HG03139 (cell line): ENCODE results near the gene TNNC1.

Experiments used
- ATAC-seq: cut with Tn5 transposase; IDR thresholded peaks from one replicate; pipeline ENCODE4 v1.9.1; 2021; ENCODE audit not compliant: unreplicated experiment

TNNC1 gene

DNA sequence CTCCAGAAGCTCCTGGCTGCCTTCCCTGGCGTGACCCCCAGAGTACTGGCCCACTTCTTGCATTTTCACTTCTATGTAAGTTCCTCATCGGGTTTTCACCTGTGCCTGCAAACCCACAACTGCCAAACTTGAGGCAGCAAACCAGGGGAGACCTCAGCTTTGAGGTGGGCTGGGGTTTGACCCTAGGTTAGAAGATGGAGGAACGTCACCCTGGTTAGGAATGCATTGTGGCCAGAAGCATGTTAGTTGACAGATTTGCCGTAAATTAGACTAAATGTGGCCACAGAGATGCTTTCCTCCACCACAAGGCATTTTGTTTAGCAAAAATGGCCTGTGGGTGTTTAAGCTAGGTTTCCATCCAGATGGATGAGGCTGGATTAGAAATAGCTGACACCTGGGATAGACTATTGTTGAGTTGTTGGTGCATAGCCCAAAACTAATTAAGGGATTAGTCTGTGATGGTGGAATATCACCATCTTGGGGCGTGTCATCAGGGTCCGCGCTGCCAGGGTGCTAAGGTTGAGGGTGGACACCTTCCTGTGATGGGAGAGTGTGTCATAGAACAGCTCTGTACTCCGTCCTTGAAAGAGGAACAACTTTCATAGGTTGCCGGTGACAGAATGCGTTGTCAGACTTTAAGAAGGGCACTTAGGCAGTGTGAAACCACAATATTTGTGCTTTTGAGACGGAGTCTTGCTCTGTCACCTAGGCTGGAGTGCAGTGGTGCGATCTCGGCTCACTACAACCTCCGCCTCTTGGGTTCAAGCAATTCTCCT, 5.1 kb upstream of the TNNC1 start:
- no peak for ATAC-seq

GRCh38 chr3:52458031-52458760, 4.4 kb upstream of the TNNC1 start:
- no peak for ATAC-seq

GRCh38 chr3:52456800-52457183, 3.0 kb upstream of the TNNC1 start:
- no peak for ATAC-seq

GRCh38 chr3:52456169-52456799, 2.4 kb upstream of the TNNC1 start:
- ATAC-seq: no peak

GRCh38 chr3:52455283-52456168, 1.7 kb upstream of the TNNC1 start, which contains the start of gene NISCH:
Gene NISCH (plus strand): TSS chr3:52455604. CDS start chr3:52455642, 38 bp downstream.
- peak; percentile 72 for ATAC-seq

- ATAC-seq: no peak
Measured at GRCh38 chr3:52454938-52455282, 1.1 kb upstream of the TNNC1 start.

DNA sequence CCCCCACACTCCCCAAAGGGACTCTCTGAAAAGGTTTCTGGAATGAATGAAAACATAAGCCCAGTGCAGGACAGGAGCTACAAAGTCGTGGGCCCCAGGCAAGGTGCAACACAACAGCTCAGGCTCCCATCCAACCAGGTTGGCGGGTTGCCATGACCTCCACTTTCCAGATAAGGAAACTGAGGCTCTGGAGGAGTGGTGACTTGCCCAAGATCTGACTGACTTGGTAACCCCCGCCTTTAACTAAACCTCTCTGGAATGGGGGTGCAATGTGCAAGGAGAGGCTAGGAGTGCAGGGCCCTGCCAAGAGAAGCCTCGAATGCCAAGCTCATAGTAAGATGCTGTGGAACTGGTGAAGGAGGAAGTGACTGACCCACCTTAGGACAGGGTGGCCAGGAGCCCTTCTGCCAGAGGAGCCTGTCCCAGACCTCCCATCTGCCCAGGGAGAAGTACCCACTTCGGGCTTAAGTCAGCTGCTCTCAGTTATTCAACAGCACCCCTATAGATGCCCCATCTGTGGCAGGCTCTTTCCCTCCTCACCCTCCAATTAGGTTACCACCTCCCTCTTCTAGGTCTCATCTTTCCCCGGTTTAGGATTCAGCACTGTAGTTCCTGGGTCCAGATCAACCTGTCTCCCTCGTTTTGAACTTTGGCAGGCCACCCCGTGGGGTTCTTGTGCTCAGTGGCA, 553 bp upstream of the TNNC1 start:
- ATAC-seq: no peak

DNA sequence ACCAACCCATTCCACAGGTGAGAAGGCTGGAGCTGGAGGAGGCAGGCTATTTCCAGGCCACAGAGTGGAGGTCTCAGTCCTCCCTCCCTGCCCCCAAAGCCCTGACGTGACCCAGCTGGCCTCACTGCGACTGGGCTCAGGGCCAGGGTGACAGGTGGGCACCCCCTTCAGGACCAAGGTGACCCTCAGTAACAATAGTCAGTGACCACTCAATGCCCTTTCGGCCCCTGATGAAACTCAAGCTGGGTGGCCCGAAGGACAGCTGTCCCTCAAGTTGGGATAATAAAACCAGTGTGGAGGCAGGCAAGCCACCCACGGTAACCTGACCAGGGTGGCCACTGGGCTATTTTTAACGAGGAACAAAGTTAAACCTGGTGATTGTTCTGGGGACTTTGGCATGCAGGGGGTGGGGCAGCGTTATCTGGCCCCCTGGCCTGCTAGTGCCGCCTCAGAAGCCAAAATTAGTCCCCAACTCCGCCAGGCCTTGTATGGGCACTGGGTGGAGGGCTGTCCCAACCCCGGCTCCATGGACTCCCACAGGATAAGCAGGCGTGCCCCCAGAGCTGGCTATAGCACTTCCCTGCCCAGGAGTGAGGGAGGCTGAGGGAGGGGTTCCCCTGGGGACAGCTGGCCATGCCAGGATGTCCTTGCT, 1.1 kb downstream of the TNNC1 start:
- no peak for ATAC-seq

- no peak for ATAC-seq
Measured at GRCh38 chr3:52452126-52452525, 1.7 kb downstream of the TNNC1 start.

DNA sequence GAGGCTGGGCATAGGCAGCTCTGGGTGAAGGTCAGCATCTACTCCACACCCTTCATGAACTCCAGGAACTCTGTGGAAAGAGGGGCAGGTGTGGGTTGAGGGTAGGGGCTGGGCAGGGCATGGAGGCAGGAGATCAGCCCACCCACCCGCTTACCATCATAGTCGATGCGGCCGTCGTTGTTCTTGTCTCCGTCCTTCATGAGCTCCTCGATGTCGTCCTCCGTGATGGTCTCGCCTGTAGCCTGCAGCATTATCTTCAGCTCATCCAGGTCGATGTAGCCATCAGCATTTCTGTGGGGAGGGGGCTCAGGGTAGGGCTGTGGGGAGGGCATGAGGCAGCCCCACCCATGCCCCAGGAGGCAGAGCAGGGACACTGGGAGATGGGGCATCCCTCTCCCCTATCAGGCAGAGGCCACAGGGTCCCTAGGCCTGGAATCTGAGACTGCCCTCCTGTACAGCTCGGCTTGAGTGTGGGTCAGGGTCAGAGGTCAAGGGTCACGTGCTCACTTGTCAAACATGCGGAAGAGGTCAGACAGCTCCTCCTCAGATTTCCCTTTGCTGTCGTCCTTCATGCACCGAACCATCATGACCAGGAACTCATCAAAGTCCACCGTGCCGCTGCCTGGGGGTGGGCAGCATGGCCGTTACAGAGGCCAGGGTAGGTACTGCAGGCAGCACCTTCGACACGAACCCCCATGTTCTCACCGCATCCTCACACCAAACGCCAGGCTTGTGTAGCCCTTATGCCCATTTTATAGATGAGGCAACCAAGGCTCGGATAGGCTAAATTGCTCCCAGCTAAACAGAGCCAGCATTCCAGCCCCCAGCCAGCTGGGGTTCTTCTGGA, 2.4 kb downstream of the TNNC1 start:
- no peak for ATAC-seq

DNA sequence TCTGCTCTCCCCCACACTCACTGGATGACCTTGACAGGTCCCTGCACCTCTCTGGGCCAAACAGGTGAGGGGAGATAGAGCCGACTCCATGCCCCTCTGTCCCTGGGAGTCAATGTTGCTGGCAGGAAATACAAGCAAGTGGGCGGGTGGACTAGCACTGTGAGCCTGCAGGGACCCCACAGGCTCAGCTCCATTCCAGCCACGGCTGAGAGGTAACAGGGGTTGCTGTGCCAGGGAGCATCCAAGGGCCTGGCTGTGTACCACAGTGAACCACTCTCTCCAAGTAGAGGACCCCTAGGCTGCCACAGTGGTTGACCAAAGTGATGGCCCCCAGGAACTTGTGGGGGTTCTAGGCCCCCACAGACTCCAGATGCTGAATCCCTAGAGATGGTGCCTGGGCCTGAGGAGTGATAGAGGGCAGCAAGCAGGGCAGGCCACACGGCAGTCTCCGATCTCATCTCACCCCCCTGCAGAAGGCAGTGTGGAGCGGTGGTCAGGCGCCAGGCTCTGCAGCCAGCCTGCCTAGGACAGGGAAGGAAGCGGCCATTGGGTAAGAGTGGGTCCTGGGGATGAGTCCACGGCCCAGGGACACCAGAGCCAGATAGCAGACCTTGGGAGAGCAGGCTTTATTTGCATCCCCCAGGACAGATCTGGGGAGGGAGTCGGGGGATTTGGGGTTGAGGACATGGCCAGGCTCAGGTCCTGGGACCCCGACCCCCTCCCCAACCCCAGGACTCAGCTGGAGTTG, 3.2 kb downstream of the TNNC1 start:
- ATAC-seq: no peak

DNA sequence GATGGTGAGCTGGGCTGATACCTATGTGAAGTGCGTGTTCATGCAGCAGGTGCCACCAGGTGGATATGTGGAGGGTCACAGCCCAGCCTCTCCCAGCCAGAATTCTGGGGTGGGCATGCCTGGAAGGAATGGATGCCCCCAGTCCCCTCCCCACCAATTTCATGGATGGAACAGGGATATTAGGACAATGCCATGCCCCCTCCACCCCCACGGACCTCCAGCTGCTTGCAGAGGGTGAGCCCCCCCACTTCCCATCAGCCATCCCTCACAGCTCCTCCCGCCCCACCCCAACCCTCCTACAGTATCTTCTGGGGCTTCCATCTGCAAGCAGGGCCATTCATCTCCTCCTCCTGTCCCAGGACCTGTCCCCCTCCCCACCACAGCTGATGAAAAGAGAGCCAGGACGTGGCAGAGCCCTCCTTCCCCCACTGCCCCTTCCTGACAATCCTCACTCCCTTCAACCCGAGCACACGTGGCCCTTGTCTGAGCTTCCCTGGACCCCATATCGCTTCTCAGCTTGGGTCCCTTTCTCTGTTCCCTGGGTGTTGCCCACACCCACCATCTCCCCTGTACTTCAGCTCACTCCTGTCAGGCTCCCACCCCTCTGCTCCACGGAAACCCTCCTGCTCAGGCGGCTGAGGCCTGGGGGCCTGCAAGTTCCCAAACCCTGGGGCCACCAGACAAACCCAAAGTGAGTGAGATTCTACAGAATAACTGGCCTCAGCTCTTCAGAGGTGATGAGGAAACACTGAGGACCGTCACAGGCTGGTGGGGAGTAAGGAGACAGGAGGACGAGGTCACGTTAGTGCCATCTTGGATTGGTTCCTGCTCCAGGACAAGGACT, 6.1 kb downstream of the TNNC1 start:
- no peak for ATAC-seq

DNA sequence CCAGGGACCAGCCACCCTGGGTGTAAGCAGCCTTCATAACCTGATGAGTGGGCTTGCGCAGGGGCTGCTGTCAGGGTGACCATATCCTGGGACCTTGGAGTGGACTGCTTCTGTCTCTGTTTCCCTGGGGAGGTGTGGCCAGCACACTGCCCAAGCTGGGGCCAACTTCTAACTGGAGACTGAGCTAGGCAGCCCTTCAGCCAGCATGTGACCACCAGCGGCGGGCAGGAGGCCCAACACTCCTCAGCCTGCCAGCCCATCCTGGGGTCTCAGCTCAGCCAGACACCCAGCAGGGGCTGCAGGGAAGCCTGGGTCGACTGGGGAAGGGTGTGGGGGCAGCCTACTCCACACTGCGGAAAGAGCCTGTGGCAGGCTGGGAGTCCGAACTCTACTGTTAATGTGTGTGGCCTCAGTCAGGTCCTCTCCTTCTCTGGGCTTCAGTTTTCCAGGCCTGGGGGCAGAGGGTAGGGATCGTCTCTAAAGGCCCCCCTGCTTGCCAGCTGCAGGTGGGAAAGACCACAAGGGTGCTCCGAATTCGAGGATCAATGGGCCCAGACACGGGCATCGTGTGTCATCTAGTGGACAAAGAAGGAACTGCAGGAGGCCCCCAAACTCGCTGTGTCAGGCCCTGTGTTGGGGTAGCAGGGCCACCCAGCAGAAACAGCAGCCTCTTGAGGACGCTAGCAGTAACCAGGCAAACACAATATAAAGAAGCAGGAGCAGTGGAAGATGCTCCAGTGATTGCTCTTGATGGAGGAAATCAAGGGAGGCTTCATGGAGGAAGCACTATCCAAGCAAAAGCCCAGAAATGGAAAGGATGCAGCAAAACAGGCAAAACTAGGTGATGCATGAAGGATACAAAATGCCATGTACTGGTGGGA, 7.0 kb downstream of the TNNC1 start:
- ATAC-seq: no peak

DNA sequence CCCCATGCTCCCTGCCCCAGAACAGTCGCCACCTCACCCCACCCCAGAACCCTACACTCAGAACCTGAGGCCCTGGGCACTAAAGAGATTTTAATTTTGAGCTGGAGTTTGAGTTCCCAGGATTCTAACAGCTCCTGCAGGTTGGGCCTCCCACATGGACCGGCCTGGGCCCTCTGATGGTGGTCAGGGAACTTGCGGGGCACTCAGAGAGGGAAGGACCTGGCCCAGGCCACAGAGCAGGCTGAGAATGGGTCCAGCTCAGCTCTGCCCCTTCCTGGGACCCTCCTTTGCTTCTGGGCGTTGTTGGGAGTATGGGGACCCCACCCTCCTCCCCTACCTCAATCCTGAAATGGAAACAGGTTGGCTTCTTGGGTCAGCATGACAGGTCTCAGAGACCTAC, 7.8 kb downstream of the TNNC1 start:
- no peak for ATAC-seq

- peak; percentile 76 for ATAC-seq
Measured at GRCh38 chr3:52444860-52445793, 8.7 kb downstream of the TNNC1 start, which contains the start of gene SEMA3G. Gene SEMA3G (minus strand): TSS chr3:52445103. CDS start chr3:52445027, 76 bp downstream.
